Omental fat pad (tissue), 4 donors: ENCODE results near the gene MAGI1. TPM values are rescaled to one million over a fixed set of nuclear protein-coding genes. Genes with fewer than 3 reads are reported as not detected.

Experiments
- ATAC-seq: fragments of 150-250 bp; one replicate; pipeline ENCODE4 v1.9.1; 2016; ENCODE audit warnings: mild to moderate bottlenecking, moderate library complexity; ENCODE audit not compliant: low FRiP score
- DNase-seq: peaks from one replicate; pipeline ENCODE4 v3.0.0-alpha.2; 2019; ENCODE audit warnings: low spot score
- total RNA-seq, 4 donors: library from RNA; depleted of rRNA; stranded (reverse); fragments of >200 nt; gene quantifications; one replicate each; pipeline ENCODE4 v1.1.0, GENCODE V29; 2016
- TF ChIP-seq, protein P1 (sequence below), 3 donors: fragments of 450-650 bp; IDR thresholded peaks; one replicate each; pipeline ENCODE4 v1.5.1; 2016 to 2017; ENCODE audit warnings: antibody characterized with exemption in 3 of 3, mild to moderate bottlenecking in 3 of 3, moderate library complexity in 2 of 3

The MAGI1 gene
- total RNA-seq, 4 donors from 2014 or later: 22.9 to 38.8 (median 34.3) TPM

DNA sequence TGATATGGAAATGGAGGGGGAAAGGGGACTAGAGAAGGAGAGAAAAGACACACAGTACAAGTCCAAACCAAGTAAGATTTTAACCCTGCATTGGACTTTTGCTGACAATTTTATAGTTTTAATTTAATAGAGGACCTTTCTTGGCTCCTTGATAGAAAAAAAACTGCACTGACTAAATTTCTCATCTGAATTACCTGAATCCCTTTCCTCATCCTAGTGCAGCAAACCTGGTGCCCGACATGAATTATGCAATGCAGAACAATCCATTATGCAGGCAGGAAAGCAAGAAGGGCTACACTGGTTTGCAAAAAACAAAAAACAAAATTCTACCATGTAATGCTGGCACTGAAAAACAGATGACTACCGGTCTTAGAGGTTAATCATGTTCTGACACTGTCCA is 15.5 kb downstream of the MAGI1 start:
- DNase-seq: no peak
- ATAC-seq: peak; percentile 27
- TF ChIP-seq, protein P1, sequence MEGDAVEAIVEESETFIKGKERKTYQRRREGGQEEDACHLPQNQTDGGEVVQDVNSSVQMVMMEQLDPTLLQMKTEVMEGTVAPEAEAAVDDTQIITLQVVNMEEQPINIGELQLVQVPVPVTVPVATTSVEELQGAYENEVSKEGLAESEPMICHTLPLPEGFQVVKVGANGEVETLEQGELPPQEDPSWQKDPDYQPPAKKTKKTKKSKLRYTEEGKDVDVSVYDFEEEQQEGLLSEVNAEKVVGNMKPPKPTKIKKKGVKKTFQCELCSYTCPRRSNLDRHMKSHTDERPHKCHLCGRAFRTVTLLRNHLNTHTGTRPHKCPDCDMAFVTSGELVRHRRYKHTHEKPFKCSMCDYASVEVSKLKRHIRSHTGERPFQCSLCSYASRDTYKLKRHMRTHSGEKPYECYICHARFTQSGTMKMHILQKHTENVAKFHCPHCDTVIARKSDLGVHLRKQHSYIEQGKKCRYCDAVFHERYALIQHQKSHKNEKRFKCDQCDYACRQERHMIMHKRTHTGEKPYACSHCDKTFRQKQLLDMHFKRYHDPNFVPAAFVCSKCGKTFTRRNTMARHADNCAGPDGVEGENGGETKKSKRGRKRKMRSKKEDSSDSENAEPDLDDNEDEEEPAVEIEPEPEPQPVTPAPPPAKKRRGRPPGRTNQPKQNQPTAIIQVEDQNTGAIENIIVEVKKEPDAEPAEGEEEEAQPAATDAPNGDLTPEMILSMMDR (IDR thresholded peaks at IDR 0.05): no peak

DNA sequence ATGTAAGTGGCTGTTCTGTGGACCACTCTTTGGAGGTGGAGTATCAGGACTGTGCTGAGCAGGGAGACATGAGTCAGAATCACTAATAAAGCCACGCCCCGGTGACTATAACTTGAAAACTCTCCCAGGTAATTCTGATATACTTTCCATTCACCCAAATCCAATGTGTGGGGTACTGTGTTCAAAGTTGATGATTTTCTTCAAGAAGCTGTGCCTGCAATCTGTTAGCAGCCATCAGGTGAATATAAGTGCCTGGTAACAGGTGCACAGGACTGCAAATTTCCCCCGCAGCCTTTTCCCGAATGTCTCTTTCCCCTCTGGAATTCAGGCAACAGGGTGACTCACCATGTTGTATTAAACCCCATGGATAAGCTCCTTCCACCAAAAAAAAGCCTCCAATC is 17.0 kb downstream of the MAGI1 start:
- no peak for DNase-seq
- TF ChIP-seq, protein P1 (IDR thresholded peaks at IDR 0.05): no peak
- peak; percentile 83 for ATAC-seq

DNA sequence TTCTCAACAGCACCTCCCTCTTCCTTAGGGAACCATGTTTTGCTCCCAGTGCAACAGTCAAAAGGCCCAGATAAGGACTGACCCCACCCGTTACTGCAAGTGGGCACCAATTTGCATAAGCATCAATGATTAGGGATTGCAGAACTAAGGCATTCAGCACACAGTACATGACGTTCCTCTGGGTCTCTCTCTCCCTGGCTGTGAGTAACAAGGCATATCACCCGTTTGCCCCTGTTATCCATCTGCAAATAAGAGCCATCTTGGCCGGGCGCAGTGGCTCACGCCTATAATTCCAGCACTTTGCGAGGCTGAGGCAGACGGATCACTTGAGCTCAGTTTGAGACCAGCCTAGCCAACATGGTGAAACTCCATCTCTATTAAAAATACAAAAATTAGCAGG is 18.8 kb downstream of the MAGI1 start:
- no peak for DNase-seq
- no peak for ATAC-seq
- TF ChIP-seq, protein P1 (IDR thresholded peaks at IDR 0.05): no peak

DNA sequence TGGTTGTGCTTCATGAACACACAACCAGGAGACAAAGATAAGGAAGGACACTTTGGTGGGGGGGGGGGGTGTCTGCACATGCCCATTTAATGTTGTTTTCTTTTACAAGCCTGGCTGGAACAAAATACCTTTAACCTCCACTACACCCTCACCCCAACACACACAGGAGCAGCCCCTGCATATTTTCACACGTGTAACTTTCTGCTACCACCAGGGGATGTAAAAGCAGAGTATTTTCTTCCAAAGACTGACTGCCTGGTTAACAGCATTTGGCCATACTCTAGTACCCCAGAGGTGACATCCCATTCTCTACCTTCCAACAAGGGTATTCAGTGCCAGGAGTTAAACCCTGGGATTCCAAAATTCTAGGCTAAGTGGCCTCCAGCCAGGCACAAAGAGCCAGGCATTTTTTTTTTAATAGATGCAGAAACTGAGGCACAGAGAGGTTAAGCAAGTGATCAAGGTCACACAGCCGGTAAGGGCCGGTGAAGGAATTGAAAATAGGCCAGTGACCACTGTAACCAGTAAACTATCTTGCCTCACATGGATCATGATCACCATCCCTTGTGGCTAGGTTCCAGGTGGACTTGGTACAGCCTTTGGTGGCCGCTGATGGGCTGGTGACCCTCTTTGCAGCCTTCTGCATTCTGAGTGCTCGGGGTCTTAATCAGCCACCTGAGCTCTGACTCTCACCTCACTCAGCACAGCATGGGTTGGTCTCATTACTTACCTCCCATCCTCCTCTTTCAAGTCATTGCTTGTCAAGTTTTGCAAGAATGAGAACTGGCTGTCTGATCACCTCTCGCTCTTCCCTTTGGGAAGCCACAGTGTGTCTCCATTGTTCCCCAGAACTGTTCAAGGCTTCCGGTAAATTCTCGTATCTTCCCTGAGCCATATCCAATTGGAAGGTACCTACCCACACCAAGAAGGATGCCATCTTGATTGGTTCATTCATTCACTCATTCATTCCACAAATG is 20.4 kb downstream of the MAGI1 start:
- DNase-seq (no peak), ATAC-seq (no peak)
- TF ChIP-seq, protein P1 (IDR thresholded peaks at IDR 0.05): no peak

DNA sequence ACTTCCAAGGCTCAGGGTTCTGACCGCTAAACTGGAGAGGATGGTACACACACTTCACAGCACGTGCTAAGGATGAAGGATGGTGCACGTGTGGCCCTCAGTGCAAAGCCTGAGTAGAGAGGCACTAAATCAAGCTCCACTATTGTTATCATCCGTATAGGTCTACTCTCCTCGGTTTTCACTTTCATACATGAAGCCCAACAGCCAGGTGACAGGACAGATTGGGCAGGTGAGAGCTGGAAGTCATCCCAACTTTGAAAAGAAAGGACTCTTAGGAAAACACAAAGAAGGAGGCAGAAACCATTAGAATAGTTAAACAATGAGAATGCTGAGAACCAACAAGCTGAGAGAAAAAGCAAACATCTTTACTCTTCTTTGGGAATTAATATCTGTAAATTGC is 21.1 kb downstream of the MAGI1 start:
- ATAC-seq (no peak), DNase-seq (no peak)
- TF ChIP-seq, protein P1 (IDR thresholded peaks at IDR 0.05): no peak

DNA sequence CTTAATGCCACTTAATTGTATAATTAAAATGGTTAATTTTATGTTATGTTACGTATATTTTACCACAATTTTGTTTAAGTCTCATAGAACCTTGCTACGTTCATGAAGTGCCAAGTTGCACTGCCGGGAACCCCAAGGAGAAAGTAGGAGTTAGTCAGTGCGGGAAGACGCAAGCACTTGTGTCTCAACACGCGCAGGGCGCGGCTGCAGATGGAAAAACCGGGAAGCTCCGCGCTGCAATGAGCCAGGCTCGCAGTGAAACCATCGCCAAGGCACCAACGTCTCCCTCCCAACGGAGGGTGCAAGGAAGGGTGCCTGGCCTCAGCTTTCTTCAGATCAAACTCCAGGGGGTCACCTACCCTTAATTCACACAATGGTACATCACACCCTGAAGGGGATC is 21.6 kb downstream of the MAGI1 start:
- TF ChIP-seq, protein P1 (IDR thresholded peaks at IDR 0.05): no peak

DNA sequence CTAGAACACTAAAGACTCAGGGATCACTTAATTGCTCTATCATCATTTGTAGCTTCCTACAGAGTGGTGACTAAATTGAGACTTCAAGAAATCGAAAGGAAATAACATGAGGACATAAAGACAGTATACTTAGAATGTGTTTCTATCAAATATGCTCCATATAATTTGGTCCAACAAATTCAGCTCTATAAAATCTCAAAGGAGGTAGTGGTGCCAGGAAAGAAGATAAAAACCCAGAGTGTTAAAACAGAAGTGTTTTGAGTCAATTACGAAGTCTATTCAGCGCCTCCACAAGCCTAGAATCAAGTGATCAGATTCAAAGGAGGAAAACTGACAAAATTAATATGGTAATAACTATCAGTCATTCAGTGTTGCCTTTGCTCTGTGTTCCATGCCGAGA is 22.9 kb downstream of the MAGI1 start:
- TF ChIP-seq, protein P1 (IDR thresholded peaks at IDR 0.05): no peak
- no peak for ATAC-seq
- no peak for DNase-seq

More for the DNA sequence above, 21.6 kb downstream of the MAGI1 start:
- DNase-seq: no peak
- no peak for ATAC-seq
